C4-2B (cell line): Measurements from ENCODE around the gene ACAD9.

Source experiments
- ZFX ChIP-seq: fragments of 450-650 bp; IDR thresholded peaks from 2 replicates; pipeline ENCODE4 v1.6.1; 2017
- TF ChIP-seq, protein P1 (sequence below): fragments of 450-650 bp; conservative IDR thresholded peaks from 2 replicates; pipeline ENCODE4 v1.5.1; 2017; ENCODE audit warnings: mild to moderate bottlenecking

- TF ChIP-seq, protein P1, sequence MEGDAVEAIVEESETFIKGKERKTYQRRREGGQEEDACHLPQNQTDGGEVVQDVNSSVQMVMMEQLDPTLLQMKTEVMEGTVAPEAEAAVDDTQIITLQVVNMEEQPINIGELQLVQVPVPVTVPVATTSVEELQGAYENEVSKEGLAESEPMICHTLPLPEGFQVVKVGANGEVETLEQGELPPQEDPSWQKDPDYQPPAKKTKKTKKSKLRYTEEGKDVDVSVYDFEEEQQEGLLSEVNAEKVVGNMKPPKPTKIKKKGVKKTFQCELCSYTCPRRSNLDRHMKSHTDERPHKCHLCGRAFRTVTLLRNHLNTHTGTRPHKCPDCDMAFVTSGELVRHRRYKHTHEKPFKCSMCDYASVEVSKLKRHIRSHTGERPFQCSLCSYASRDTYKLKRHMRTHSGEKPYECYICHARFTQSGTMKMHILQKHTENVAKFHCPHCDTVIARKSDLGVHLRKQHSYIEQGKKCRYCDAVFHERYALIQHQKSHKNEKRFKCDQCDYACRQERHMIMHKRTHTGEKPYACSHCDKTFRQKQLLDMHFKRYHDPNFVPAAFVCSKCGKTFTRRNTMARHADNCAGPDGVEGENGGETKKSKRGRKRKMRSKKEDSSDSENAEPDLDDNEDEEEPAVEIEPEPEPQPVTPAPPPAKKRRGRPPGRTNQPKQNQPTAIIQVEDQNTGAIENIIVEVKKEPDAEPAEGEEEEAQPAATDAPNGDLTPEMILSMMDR: no peak
- no peak for TF ChIP-seq ZFX
Observed at GRCh38 chr3:128884992-128885391, 5.6 kb downstream of the ACAD9 start.
